Peyer's patch (tissue), 4 donors: ENCODE results near the gene AGFG1. TPM values are rescaled to one million over a fixed set of nuclear protein-coding genes. Genes with fewer than 3 reads are reported as not detected.
A peak's percentile ranks its signal among the peaks of the same experiment; 100 is the strongest.

Source experiments
- DNase-seq, 3 donors: peaks; one replicate each; pipeline ENCODE4 v3.0.0-alpha.2; 2017 to 2019
- H3K27ac ChIP-seq, 4 donors: fragments of 200-600 bp; sonication (generic); one replicate each; pipeline ENCODE4 v1.5.1; 2016 to 2019
- H3K27me3 ChIP-seq, 2 donors: fragments of 200-600 bp; sonication (generic); one replicate each; pipeline ENCODE4 v1.5.1; 2019
- H3K36me3 ChIP-seq, 3 donors: fragments of 200-600 bp; sonication (generic); one replicate each; pipeline ENCODE4 v1.5.1; 2016 to 2019
- H3K4me1 ChIP-seq, 4 donors: fragments of 200-600 bp; sonication (generic); one replicate each; pipeline ENCODE4 v1.5.1; 2016 to 2019
- H3K4me3 ChIP-seq, 4 donors: fragments of 200-600 bp; sonication (generic); 1 replicate in 3 of 4; 2 replicates in 1 of 4; pipeline ENCODE4 v1.5.1; 2016 to 2019; ENCODE audit warnings: mild to moderate bottlenecking in 1 of 4
- H3K9me3 ChIP-seq, 4 donors: fragments of 200-600 bp; sonication (generic); one replicate each; pipeline ENCODE4 v1.5.1; 2016 to 2019; ENCODE audit warnings: mild to moderate bottlenecking in 1 of 4
- CTCF ChIP-seq, 6 experiments: fragments of 450-650 bp in 4 of 6; fragments of 200-600 bp in 2 of 6; sonication (generic) in 1 of 6; IDR thresholded peaks; one replicate each; pipeline ENCODE4 v1.5.1; 2017 to 2019; ENCODE audit warnings: antibody characterized with exemption in 6 of 6, mild to moderate bottlenecking in 3 of 6, moderate library complexity in 1 of 6
- POLR2A ChIP-seq, 2 donors: fragments of 450-650 bp; IDR thresholded peaks; one replicate each; pipeline ENCODE4 v1.5.1; 2017; ENCODE audit warnings: antibody characterized with exemption in 2 of 2, mild to moderate bottlenecking in 2 of 2, moderate library complexity in 2 of 2
- total RNA-seq, 4 donors: library from RNA; depleted of rRNA; stranded (reverse); fragments of >200 nt; gene quantifications; one replicate each; pipeline ENCODE4 v1.1.0, GENCODE V29; 2016

The AGFG1 gene
- total RNA-seq, 4 donors from 2014 or later = 24.8 to 68.1 (median 62.6) TPM

- Histone ChIP-seq H3K4me3 (no peak overlapping the region), H3K4me1 (peaks cover 0 to 12% (median 0%) of the 10 kb centered on the region in 4 donors), H3K27me3 (no peaks in the 10 kb centered on the region), H3K36me3 (no peaks in the 10 kb centered on the region), H3K9me3 (no peaks in the 10 kb centered on the region), H3K27ac (peak overlapping the region in 3 of 4 donors; percentile 41 to 81 (median 71))
- no peak for TF ChIP-seq CTCF (IDR thresholded peaks at IDR 0.05)
- no peak for TF ChIP-seq POLR2A (IDR thresholded peaks at IDR 0.05)
- no peak for DNase-seq
Observed at GRCh38 chr2:227450311-227450841, 21.6 kb upstream of the AGFG1 start.

GRCh38 chr2:227450926-227451654, 20.9 kb upstream of the AGFG1 start:
- peak in 1 of 3 donors; percentile 54 for DNase-seq
- TF ChIP-seq CTCF (IDR thresholded peaks at IDR 0.05) (peak in 1 of 6 experiments; percentile 4), POLR2A (IDR thresholded peaks at IDR 0.05) (no peak)
- no peak overlapping the region for H3K4me3 ChIP-seq
- peak overlapping the region in 3 of 4 donors; percentile 41 to 81 (median 71) for H3K27ac ChIP-seq
- peaks cover 0 to 12% (median 0%) of the 10 kb centered on the region in 4 donors for H3K4me1 ChIP-seq
- no peaks in the 10 kb centered on the region for H3K36me3 ChIP-seq
- no peaks in the 10 kb centered on the region for H3K9me3 ChIP-seq
- no peaks in the 10 kb centered on the region for H3K27me3 ChIP-seq

- TF ChIP-seq CTCF (IDR thresholded peaks at IDR 0.05) = no peak
- TF ChIP-seq POLR2A (IDR thresholded peaks at IDR 0.05) = no peak
- no peaks in the 10 kb centered on the region for H3K36me3 ChIP-seq
- peak overlapping the region in 3 of 4 donors; percentile 25 to 81 (median 67) for H3K27ac ChIP-seq
- peaks cover 0 to 12% (median 0%) of the 10 kb centered on the region in 4 donors for H3K4me1 ChIP-seq
- H3K27me3 ChIP-seq = no peaks in the 10 kb centered on the region
- no peak for DNase-seq
- no peak overlapping the region for H3K4me3 ChIP-seq
- H3K9me3 ChIP-seq = no peaks in the 10 kb centered on the region
Observed at GRCh38 chr2:227451655-227451992, 20.3 kb upstream of the AGFG1 start.

- Histone ChIP-seq H3K36me3 (no peaks in the 10 kb centered on the region), H3K4me3 (no peak overlapping the region), H3K27ac (no peak overlapping the region), H3K27me3 (no peaks in the 10 kb centered on the region), H3K9me3 (no peaks in the 10 kb centered on the region), H3K4me1 (peaks cover 0 to 12% (median 0%) of the 10 kb centered on the region in 4 donors)
- TF ChIP-seq CTCF (IDR thresholded peaks at IDR 0.05) = no peak
- TF ChIP-seq POLR2A (IDR thresholded peaks at IDR 0.05) = no peak
- no peak for DNase-seq
Observed at GRCh38 chr2:227453810-227454209, 18.1 kb upstream of the AGFG1 start.

GRCh38 chr2:227454323-227454860, 17.6 kb upstream of the AGFG1 start:
- no peak for DNase-seq
- TF ChIP-seq POLR2A (IDR thresholded peaks at IDR 0.05) (no peak), CTCF (IDR thresholded peaks at IDR 0.05) (no peak)
- Histone ChIP-seq H3K36me3 (no peaks in the 10 kb centered on the region), H3K4me3 (no peak overlapping the region), H3K4me1 (peaks cover 0 to 12% (median 0%) of the 10 kb centered on the region in 4 donors), H3K27ac (no peak overlapping the region), H3K9me3 (no peaks in the 10 kb centered on the region), H3K27me3 (no peaks in the 10 kb centered on the region)
